H9 (cell line): ENCODE data around the gene MGME1. TPM values are rescaled to one million over a fixed set of nuclear protein-coding genes. Genes with fewer than 3 reads are reported as not detected.

Source experiments
- DNase-seq: peaks from one replicate; pipeline ENCODE4 v3.0.0-alpha.2; 2017
- H2AFZ ChIP-seq: one replicate; pipeline ENCODE4 v1.6.1; 2013; ENCODE audit warnings: mild to moderate bottlenecking, low read length, control low read depth, moderate library complexity
- H2AK5ac ChIP-seq: 2 replicates; pipeline ENCODE4 v1.6.1; 2013; ENCODE audit warnings: low read length, control low read depth, mixed read lengths; ENCODE audit not compliant: insufficient read length
- H2BK120ac ChIP-seq: one replicate; pipeline ENCODE4 v1.6.1; 2013; ENCODE audit warnings: low read depth, mild to moderate bottlenecking, low read length, control low read depth, inconsistent platforms; ENCODE audit not compliant: poor library complexity, severe bottlenecking
- H2BK12ac ChIP-seq: 2 replicates; pipeline ENCODE4 v1.6.1; 2013; ENCODE audit warnings: low read length, control low read depth, mixed read lengths, low read depth; ENCODE audit not compliant: insufficient read length
- H2BK15ac ChIP-seq: 2 replicates; pipeline ENCODE4 v1.6.1; 2013; ENCODE audit warnings: low read depth, low read length, control low read depth
- H2BK20ac ChIP-seq: one replicate; pipeline ENCODE4 v1.6.1; 2013; ENCODE audit warnings: low read depth, mild to moderate bottlenecking, low read length, control low read depth, inconsistent platforms; ENCODE audit not compliant: poor library complexity, severe bottlenecking
- H2BK5ac ChIP-seq: 2 replicates; pipeline ENCODE4 v1.6.1; 2013; ENCODE audit warnings: low read length, control low read depth, mixed read lengths; ENCODE audit not compliant: insufficient read length
- H3K14ac ChIP-seq: 2 replicates; pipeline ENCODE4 v1.6.1; 2013; ENCODE audit warnings: low read length, control low read depth; ENCODE audit not compliant: insufficient read depth
- H3K18ac ChIP-seq: 2 replicates; pipeline ENCODE4 v1.6.1; 2013; ENCODE audit warnings: low read depth, mild to moderate bottlenecking, mixed read lengths, low read length, control low read depth; ENCODE audit not compliant: insufficient read length
- H3K23ac ChIP-seq: 2 replicates; pipeline ENCODE4 v1.6.1; 2013; ENCODE audit warnings: low read length, control low read depth, mixed read lengths, low read depth; ENCODE audit not compliant: insufficient read length
- H3K23me2 ChIP-seq: 2 replicates; pipeline ENCODE4 v1.6.1; 2013; ENCODE audit warnings: low read depth, mild to moderate bottlenecking, mixed read lengths, low read length, control low read depth; ENCODE audit not compliant: insufficient read length, poor library complexity, severe bottlenecking
- H3K27ac ChIP-seq: 2 replicates; pipeline ENCODE4 v1.5.1; 2013; ENCODE audit warnings: low read length, control low read depth, mixed read lengths, low read depth; ENCODE audit not compliant: insufficient read length
- H3K27me3 ChIP-seq: 2 replicates; pipeline ENCODE4 v1.6.1; 2013; ENCODE audit warnings: low read length, control low read depth, inconsistent platforms; ENCODE audit not compliant: insufficient read depth
- H3K4ac ChIP-seq: 2 replicates; pipeline ENCODE4 v1.6.1; 2013; ENCODE audit warnings: low read depth, mild to moderate bottlenecking, control low read depth, inconsistent platforms, low read length, moderate library complexity
- H3K4me1 ChIP-seq: 2 replicates; pipeline ENCODE4 v1.6.1; 2013; ENCODE audit warnings: low read length, control low read depth, inconsistent platforms; ENCODE audit not compliant: insufficient read depth
- H3K4me2 ChIP-seq: 2 replicates; pipeline ENCODE4 v1.6.1; 2013; ENCODE audit warnings: low read length, control low read depth, mixed read lengths; ENCODE audit not compliant: insufficient read length, insufficient read depth
- H3K56ac ChIP-seq: 2 replicates; pipeline ENCODE4 v1.6.1; 2013; ENCODE audit warnings: low read depth, mild to moderate bottlenecking, mixed read lengths, low read length, control low read depth; ENCODE audit not compliant: insufficient read length
- H3K79me1 ChIP-seq: 2 replicates; pipeline ENCODE4 v1.6.1; 2013; ENCODE audit warnings: low read depth, mild to moderate bottlenecking, moderate library complexity, low read length, control low read depth, inconsistent platforms; ENCODE audit not compliant: insufficient read depth, poor library complexity, severe bottlenecking
- H3K79me2 ChIP-seq: 2 replicates; pipeline ENCODE4 v1.6.1; 2013; ENCODE audit warnings: low read length, control low read depth, inconsistent platforms; ENCODE audit not compliant: insufficient read depth
- H3K9ac ChIP-seq: 2 replicates; pipeline ENCODE4 v1.6.1; 2013; ENCODE audit warnings: low read length, control low read depth, mixed read lengths; ENCODE audit not compliant: insufficient read length; ENCODE audit errors: extremely low read depth
- H3K9me3 ChIP-seq: one replicate; pipeline ENCODE4 v1.6.1; 2013; ENCODE audit warnings: low read depth, low read length, inconsistent platforms; ENCODE audit not compliant: control insufficient read depth
- H3T11ph ChIP-seq: one replicate; pipeline ENCODE4 v1.6.1; 2013; ENCODE audit warnings: mild to moderate bottlenecking, low read length, control low read depth, inconsistent platforms
- H4K20me1 ChIP-seq: one replicate; pipeline ENCODE4 v1.6.1; 2013; ENCODE audit not compliant: control insufficient read depth, insufficient read length, insufficient read depth
- H4K5ac ChIP-seq: 2 replicates; pipeline ENCODE4 v1.6.1; 2013; ENCODE audit warnings: low read depth, mild to moderate bottlenecking, mixed read lengths, low read length, control low read depth; ENCODE audit not compliant: insufficient read length
- H4K8ac ChIP-seq: replicated peaks from 2 replicates; pipeline ENCODE4 v1.6.1; 2013; ENCODE audit warnings: low read length, control low read depth, mixed read lengths, low read depth; ENCODE audit not compliant: insufficient read length
- H4K91ac ChIP-seq: 2 replicates; pipeline ENCODE4 v1.6.1; 2013; ENCODE audit warnings: low read depth, mild to moderate bottlenecking, moderate library complexity, mixed read lengths, low read length, control low read depth; ENCODE audit not compliant: insufficient read length
- H3K27ac Mint-ChIP-seq, 3 experiments: 2 replicates in 2 of 3; 3 replicates in 1 of 3; pipeline ENCODE4 v1.8.0; 2020 to 2021; ENCODE audit warnings: mixed read lengths in 3 of 3, mild to moderate bottlenecking in 1 of 3, moderate library complexity in 1 of 3
- H3K27me3 Mint-ChIP-seq: 2 replicates; pipeline ENCODE4 v1.8.0; 2021; ENCODE audit warnings: low read depth, mild to moderate bottlenecking, moderate library complexity, mixed read lengths
- H3K36me3 Mint-ChIP-seq, 3 experiments: 2 replicates in 2 of 3; 3 replicates in 1 of 3; pipeline ENCODE4 v1.8.0; 2020 to 2021; ENCODE audit warnings: low read depth in 3 of 3, mixed read lengths in 3 of 3; ENCODE audit not compliant: insufficient read depth in 1 of 3
- H3K4me1 Mint-ChIP-seq, 2 experiments: 2 replicates each; pipeline ENCODE4 v1.8.0; 2020; ENCODE audit warnings: mixed read lengths in 2 of 2
- H3K4me3 Mint-ChIP-seq, 2 experiments: 2 replicates in 1 of 2; 3 replicates in 1 of 2; pipeline ENCODE4 v1.8.0; 2020 to 2021; ENCODE audit warnings: mild to moderate bottlenecking in 2 of 2, mixed read lengths in 2 of 2, moderate library complexity in 1 of 2
- H3K9me3 Mint-ChIP-seq, 2 experiments: 2 replicates in 1 of 2; 3 replicates in 1 of 2; pipeline ENCODE4 v1.8.0; 2020; ENCODE audit warnings: mild to moderate bottlenecking in 2 of 2, mixed read lengths in 2 of 2, moderate library complexity in 1 of 2
- CTCF ChIP-seq: fragments of 200-600 bp; sonication (generic); conservative IDR thresholded peaks from 3 replicates; pipeline ENCODE4 v1.8.0; 2021; ENCODE audit warnings: antibody characterized with exemption, mild to moderate bottlenecking
- WGBS: extraction: QIAGEN DNeasy Blood & Tissue Kit; methylation state at CpG from one replicate; pipeline ENCODE4 v1.1.7; 2013; ENCODE audit warnings: missing lambda C conversion rate, low lambda C conversion rate, mixed read lengths; ENCODE audit not compliant: insufficient read length; ENCODE audit errors: extremely low coverage; 5-methylcytosine and 5-hydroxymethylcytosine counted together
- total RNA-seq: library from RNA; stranded (reverse); gene quantifications from 2 replicates; pipeline ENCODE4 v1.2.1, GENCODE V29; 2021

Gene MGME1
- total RNA-seq, 1 experiment from 2014 or later: 48.9 TPM

- peak; percentile 79 for TF ChIP-seq CTCF
- no CpG with 5 or more reads among the region's 1 CpG for WGBS
Observed at GRCh38 chr20:18019068-18019467, 50.2 kb downstream of the MGME1 start.

More at GRCh38 chr20:18019068-18019467, 50.2 kb downstream of the MGME1 start:
- H3K56ac ChIP-seq: no peak overlapping the region
- H2AK5ac ChIP-seq: no peak overlapping the region
- no peaks in the 10 kb centered on the region; the same call in 1 of the 2 replicates for H3K27me3 Mint-ChIP-seq
- H2BK120ac ChIP-seq: no peak overlapping the region
- no peak overlapping the region for H2AFZ ChIP-seq
- H3K23me2 ChIP-seq: no peaks in the 10 kb centered on the region
- H4K8ac ChIP-seq: no peak overlapping the region
- H3K27ac Mint-ChIP-seq: no peak overlapping the region
- DNase-seq: peak; percentile 67
- no peaks in the 10 kb centered on the region for H3K79me2 ChIP-seq
- H3K4me1 ChIP-seq: no peaks in the 10 kb centered on the region
- H3T11ph ChIP-seq: no peak overlapping the region
- H3K14ac ChIP-seq: no peak overlapping the region
- no peaks in the 10 kb centered on the region for H3K79me1 ChIP-seq
- no peak overlapping the region for H3K9ac ChIP-seq
- no peak overlapping the region for H2BK5ac ChIP-seq
- H4K91ac ChIP-seq: no peak overlapping the region
- no peaks in the 10 kb centered on the region; a peak in 1 of 5 replicates for H3K9me3 Mint-ChIP-seq
- no peak overlapping the region for H3K23ac ChIP-seq
- no peak overlapping the region for H4K5ac ChIP-seq
- H2BK12ac ChIP-seq: no peak overlapping the region
- H3K27ac ChIP-seq: no peak overlapping the region
- no peaks in the 10 kb centered on the region for H3K9me3 ChIP-seq
- H3K4me1 Mint-ChIP-seq: no peaks in the 10 kb centered on the region
- H3K27me3 ChIP-seq: no peaks in the 10 kb centered on the region
- H3K4me2 ChIP-seq: no peak overlapping the region
- no peaks in the 10 kb centered on the region for H4K20me1 ChIP-seq
- no peak overlapping the region for H3K4ac ChIP-seq
- H3K4me3 Mint-ChIP-seq: no peak overlapping the region
- H2BK15ac ChIP-seq: no peak overlapping the region
- H2BK20ac ChIP-seq: no peak overlapping the region
- H3K18ac ChIP-seq: no peak overlapping the region
- H3K36me3 Mint-ChIP-seq: peaks cover 8 to 12% (median 12%) of the 10 kb centered on the region in 3 experiments
